C4-2B (cell line): ENCODE data around the gene ZNF423.

Source experiments
- H3K27ac ChIP-seq: fragments of 450-650 bp; 2 replicates; pipeline ENCODE4 v1.5.1; 2017
- ZFX ChIP-seq: fragments of 450-650 bp; IDR thresholded peaks from 2 replicates; pipeline ENCODE4 v1.6.1; 2017
- TF ChIP-seq, protein P1 (sequence below): fragments of 450-650 bp; conservative IDR thresholded peaks from 2 replicates; pipeline ENCODE4 v1.5.1; 2017; ENCODE audit warnings: mild to moderate bottlenecking

Gene ZNF423

DNA sequence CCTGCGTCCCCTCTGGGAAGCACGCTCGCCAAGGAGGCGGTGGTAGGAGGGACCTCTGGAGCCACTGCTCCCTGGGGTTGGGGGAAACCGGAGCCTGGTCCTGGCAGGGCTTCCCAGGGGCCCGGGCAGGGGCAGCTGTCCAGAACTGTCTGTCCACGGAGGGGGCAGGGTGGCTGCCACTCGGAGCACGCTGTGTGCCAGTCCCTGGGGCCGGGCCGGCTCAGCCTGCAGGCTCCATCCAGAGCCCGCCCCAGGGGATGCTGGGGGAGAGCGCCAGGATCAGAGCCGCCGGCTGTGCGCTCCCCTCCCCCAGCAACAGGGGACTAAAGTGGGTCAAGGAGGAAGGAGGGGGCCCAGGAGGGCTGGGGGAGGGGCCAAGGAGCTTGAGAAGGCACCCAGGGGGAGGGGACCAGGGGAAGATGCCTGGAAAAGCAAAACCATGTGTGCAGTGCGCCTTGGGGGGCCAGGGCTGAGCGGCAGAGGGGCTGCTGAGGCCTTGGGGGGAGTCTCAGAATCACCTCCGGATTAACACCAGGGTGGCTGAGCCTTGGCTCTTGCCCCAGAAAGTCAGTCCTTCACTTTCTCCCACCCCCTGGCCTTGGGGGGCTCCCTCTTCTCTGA is 21.3 kb downstream of the ZNF423 start:
- H3K27ac ChIP-seq, result no peak overlapping the region
- no peak for TF ChIP-seq ZFX
- TF ChIP-seq, protein P1, sequence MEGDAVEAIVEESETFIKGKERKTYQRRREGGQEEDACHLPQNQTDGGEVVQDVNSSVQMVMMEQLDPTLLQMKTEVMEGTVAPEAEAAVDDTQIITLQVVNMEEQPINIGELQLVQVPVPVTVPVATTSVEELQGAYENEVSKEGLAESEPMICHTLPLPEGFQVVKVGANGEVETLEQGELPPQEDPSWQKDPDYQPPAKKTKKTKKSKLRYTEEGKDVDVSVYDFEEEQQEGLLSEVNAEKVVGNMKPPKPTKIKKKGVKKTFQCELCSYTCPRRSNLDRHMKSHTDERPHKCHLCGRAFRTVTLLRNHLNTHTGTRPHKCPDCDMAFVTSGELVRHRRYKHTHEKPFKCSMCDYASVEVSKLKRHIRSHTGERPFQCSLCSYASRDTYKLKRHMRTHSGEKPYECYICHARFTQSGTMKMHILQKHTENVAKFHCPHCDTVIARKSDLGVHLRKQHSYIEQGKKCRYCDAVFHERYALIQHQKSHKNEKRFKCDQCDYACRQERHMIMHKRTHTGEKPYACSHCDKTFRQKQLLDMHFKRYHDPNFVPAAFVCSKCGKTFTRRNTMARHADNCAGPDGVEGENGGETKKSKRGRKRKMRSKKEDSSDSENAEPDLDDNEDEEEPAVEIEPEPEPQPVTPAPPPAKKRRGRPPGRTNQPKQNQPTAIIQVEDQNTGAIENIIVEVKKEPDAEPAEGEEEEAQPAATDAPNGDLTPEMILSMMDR, result no peak

DNA sequence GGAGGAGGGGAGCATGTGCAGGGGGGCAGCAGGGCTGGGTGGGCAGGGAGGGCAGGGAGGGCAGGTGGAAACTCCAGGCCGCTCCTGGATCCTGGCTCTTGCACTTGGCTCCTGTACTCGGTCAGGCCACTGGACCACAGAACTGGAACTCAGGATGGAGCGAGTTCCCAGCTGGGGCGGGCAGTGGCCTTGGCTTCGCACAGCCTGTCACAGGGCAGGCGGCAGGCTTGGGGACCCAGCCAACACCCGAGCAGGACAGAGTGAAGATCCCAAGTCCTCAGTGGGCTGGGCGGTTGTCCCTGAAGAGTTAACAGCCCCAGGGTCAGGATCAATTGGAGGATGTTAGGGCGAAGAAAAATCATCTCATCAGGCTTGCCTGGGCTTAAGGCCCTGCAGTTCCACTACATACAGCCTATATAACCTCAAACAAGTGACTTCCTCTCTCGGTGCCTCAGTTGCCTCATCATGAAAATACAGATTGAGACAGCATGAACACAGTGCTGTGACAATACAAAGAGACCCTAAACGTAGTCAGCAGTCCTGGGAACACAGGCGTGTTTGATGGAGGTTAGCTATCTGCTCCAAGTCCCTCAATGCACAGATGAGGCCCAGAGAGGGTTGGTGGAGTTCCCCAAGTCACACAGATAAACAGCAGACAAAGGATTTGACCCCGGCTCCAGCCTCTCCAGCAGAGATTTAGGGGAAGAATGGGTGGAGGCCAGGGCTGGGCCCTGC is 21.9 kb downstream of the ZNF423 start:
- no peak for TF ChIP-seq ZFX
- TF ChIP-seq, protein P1, result no peak
- no peak overlapping the region for H3K27ac ChIP-seq

DNA sequence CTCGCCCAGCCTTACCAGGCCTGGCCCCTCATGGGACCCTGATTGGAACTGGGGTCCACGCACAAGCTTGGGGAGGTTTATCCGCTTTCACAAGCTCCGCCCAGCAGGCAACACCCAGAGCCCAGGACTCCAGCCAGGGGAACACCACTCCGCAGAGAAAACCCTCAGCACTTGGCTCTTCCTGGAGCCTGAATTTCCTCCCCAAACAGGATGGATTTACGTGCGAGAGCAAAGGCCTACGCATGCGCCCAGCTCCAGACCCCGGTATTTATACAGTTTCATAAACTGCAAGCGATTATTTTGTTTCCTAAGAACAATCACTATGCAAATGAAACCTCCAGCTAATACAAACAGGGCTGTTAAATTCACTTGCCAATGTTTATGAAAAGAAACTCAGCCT is 22.8 kb downstream of the ZNF423 start:
- no peak overlapping the region for H3K27ac ChIP-seq
- TF ChIP-seq ZFX, result no peak
- TF ChIP-seq, protein P1, result no peak

DNA sequence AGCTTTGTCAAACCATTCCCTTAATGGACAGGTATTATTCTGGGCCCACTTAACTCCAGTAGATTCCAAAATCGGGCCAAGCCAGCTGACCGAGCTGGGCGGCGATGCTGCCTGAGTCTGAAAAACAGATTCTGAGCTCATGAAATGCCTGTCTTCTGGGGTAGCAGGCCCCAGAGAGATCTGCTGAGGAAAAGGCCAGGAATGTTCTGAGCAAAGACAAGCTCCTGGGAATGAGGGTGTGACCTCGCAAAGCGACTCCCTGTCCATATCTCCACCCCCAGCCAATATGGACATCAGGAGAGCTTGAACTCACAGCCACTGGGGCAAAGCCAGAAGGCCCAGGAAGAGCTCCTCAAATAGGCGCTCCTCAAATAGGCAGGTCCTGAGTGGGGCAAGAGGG is 23.7 kb downstream of the ZNF423 start:
- no peak overlapping the region for H3K27ac ChIP-seq
- TF ChIP-seq, protein P1, result no peak
- no peak for TF ChIP-seq ZFX

DNA sequence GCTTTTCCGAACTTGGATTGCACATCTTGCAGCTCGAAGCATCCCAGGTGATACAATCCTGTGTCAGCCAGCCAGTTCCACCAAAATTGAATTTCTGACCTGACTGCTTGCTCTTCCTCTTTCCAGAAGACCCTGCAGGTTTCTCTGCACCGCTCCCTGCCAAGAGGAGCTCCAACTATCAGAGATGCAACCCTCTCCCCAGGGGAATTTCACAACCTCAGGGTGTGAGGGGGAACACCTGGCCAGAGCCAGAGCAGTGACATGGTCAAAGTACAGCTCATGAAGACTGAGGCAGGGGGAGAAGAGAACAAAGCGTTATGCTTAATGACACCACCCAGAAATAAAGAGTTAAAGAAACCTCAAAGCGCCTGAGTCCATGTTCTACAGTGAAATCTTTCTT is 25.0 kb downstream of the ZNF423 start:
- TF ChIP-seq, protein P1, result no peak
- TF ChIP-seq ZFX, result no peak
- no peak overlapping the region for H3K27ac ChIP-seq

DNA sequence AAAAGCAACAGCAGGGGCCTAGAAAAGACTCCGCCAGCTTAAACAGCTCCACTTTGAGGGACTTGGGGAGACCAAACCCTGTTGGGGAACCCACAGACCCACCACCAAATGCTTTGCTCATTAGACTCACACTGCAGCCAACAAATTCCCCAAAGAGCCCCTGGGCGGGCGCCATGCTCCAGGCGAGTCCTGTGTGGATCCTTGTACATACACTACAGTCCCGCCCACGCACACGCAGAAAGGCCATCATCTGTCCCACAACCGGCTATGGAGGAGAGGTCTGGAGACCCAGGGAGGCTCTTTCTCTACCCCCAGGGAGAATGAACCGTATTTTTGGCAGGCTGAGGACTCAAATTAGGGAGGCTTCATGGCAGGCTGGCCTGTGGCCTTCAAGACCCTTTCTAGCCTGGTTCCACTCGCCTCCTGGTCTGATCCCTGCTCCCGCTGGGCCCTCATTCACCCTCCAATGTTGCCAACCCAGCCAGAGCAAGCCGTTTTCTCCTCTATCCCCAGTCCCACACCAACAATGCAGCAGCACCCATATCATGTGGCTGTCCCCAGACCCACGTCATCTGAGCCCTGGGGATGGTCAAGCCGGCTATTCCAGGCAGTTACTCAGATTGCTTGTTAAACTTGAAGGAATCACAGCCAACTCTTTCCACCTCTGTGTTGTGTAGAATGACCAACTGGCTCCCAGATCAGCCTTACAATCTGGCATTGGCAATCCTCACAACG is 27.2 kb downstream of the ZNF423 start:
- no peak for TF ChIP-seq ZFX
- TF ChIP-seq, protein P1, result no peak
- H3K27ac ChIP-seq, result no peak overlapping the region
